GM04504 (cell line): ENCODE measurements around the gene KCNK5.
A peak's percentile ranks its signal among the peaks of the same experiment; 100 is the strongest.

ENCODE experiments used
- DNase-seq: peaks from one replicate; pipeline ENCODE4 v3.0.0-alpha.2; 2012; ENCODE audit warnings: low read depth

KCNK5 gene

GRCh38 chr6:39171489-39172376, 57.5 kb downstream of the KCNK5 start:
- DNase-seq = no peak

- no peak for DNase-seq
Measured at GRCh38 chr6:39170860-39171259, 58.4 kb downstream of the KCNK5 start.

- no peak for DNase-seq
Measured at GRCh38 chr6:39170389-39170788, 58.9 kb downstream of the KCNK5 start.

- no peak for DNase-seq
Measured at GRCh38 chr6:39169448-39170344, 59.6 kb downstream of the KCNK5 start.

GRCh38 chr6:39167866-39168625, 61.2 kb downstream of the KCNK5 start:
- DNase-seq = no peak

- no peak for DNase-seq
Measured at GRCh38 chr6:39167321-39167720, 62.0 kb downstream of the KCNK5 start.

GRCh38 chr6:39166912-39167290, 62.4 kb downstream of the KCNK5 start:
- no peak for DNase-seq

GRCh38 chr6:39166189-39166911, 62.9 kb downstream of the KCNK5 start:
- DNase-seq = peak; percentile 10

GRCh38 chr6:39157511-39157910, 71.8 kb downstream of the KCNK5 start:
- DNase-seq = no peak

- no peak for DNase-seq
Measured at GRCh38 chr6:39156801-39157200, 72.5 kb downstream of the KCNK5 start.

- no peak for DNase-seq
Measured at GRCh38 chr6:39154705-39155104, 74.6 kb downstream of the KCNK5 start.

GRCh38 chr6:39153766-39154397, 75.4 kb downstream of the KCNK5 start:
- no peak for DNase-seq

- no peak for DNase-seq
Measured at GRCh38 chr6:39152262-39152661, 77.0 kb downstream of the KCNK5 start.

- DNase-seq = no peak
Measured at GRCh38 chr6:39151211-39151610, 78.1 kb downstream of the KCNK5 start.

GRCh38 chr6:39144481-39145173, 84.6 kb downstream of the KCNK5 start:
- DNase-seq = no peak

GRCh38 chr6:39143238-39143930, 85.9 kb downstream of the KCNK5 start:
- no peak for DNase-seq

GRCh38 chr6:39140556-39141167, 88.6 kb downstream of the KCNK5 start:
- no peak for DNase-seq
